ENCODE results near the gene TMEM266.

- TF ChIP-seq CTCF (conservative IDR thresholded peaks at IDR 0.05 in 1 of 2, IDR thresholded peaks at IDR 0.05 in 1 of 2; ENCODE audit: extremely low read depth in 1 of 2, insufficient read depth in 1 of 2, low read depth in 1 of 2, low read length in 2 of 2) (no peak), EZH2 (IDR thresholded peaks at IDR 0.05; ENCODE audit: borderline replicate concordance, low read length) (no peak)
These were observed 78.7 kb downstream of the TMEM266 start for GRCh38 chr15:76138436-76138835.
